ENCODE results near the gene ARHGAP4. TPM values are rescaled to one million over a fixed set of nuclear protein-coding genes. Genes with fewer than 3 reads are reported as not detected.

ARHGAP4 gene
- total and polyA plus RNA-seq, 8 donors: 21.9 to 96.2 (median 26.3) TPM

GRCh38 chrX:153866302-153867019, 59.6 kb downstream of the ARHGAP4 start:
- Histone ChIP-seq H3K27ac (no peak overlapping the region), H3K4me1 (no peaks in the 10 kb centered on the region), H3K4me3 (no peak overlapping the region), H3K36me3 (no peaks in the 10 kb centered on the region), H3K27me3 (peaks cover 0 to 36% of the 10 kb centered on the region in 2 donors), H3K9me3 (no peaks in the 10 kb centered on the region)
- no peak for ATAC-seq
- TF ChIP-seq CTCF (IDR thresholded peaks at IDR 0.05): no peak
- intact Hi-C loops (cut with DNase I): no loop called here
- no peak for DNase-seq

GRCh38 chrX:153865685-153866084, 60.4 kb downstream of the ARHGAP4 start:
- peaks cover 0 to 31% of the 10 kb centered on the region in 2 donors for H3K27me3 ChIP-seq
- no peaks in the 10 kb centered on the region for H3K9me3 ChIP-seq
- no peaks in the 10 kb centered on the region for H3K36me3 ChIP-seq
- H3K4me1 ChIP-seq: no peaks in the 10 kb centered on the region
- no peak for DNase-seq
- no peak overlapping the region for H3K4me3 ChIP-seq
- no peak for ATAC-seq
- H3K27ac ChIP-seq: no peak overlapping the region
- no peak for TF ChIP-seq CTCF (IDR thresholded peaks at IDR 0.05)
- intact Hi-C loops (cut with DNase I): no loop called here

GRCh38 chrX:153865321-153865580, 60.8 kb downstream of the ARHGAP4 start:
- no peak for TF ChIP-seq CTCF (IDR thresholded peaks at IDR 0.05)
- H3K4me3 ChIP-seq: no peak overlapping the region
- intact Hi-C loops (cut with DNase I): no loop called here
- peaks cover 0 to 27% of the 10 kb centered on the region in 2 donors for H3K27me3 ChIP-seq
- ATAC-seq (no peak), DNase-seq (no peak)
- H3K36me3 ChIP-seq: no peaks in the 10 kb centered on the region
- no peaks in the 10 kb centered on the region for H3K9me3 ChIP-seq
- H3K4me1 ChIP-seq: no peaks in the 10 kb centered on the region
- no peak overlapping the region for H3K27ac ChIP-seq

- Histone ChIP-seq H3K4me3 (no peak overlapping the region), H3K27me3 (peaks cover 0 to 22% of the 10 kb centered on the region in 2 donors), H3K9me3 (no peaks in the 10 kb centered on the region), H3K4me1 (no peaks in the 10 kb centered on the region), H3K27ac (no peak overlapping the region), H3K36me3 (no peaks in the 10 kb centered on the region)
- TF ChIP-seq CTCF (IDR thresholded peaks at IDR 0.05): no peak
- intact Hi-C loops (cut with DNase I): no loop called here
- ATAC-seq (no peak), DNase-seq (no peak)
Observed at GRCh38 chrX:153864561-153865320, 61.3 kb downstream of the ARHGAP4 start.

GRCh38 chrX:153864101-153864500, 62.0 kb downstream of the ARHGAP4 start:
- H3K4me3 ChIP-seq: no peak overlapping the region
- H3K27ac ChIP-seq: no peak overlapping the region
- no peaks in the 10 kb centered on the region for H3K9me3 ChIP-seq
- H3K36me3 ChIP-seq: no peaks in the 10 kb centered on the region
- intact Hi-C loops (cut with DNase I): no loop called here
- H3K27me3 ChIP-seq: peaks cover 0 to 21% of the 10 kb centered on the region in 2 donors
- ATAC-seq (no peak), DNase-seq (no peak)
- no peak for TF ChIP-seq CTCF (IDR thresholded peaks at IDR 0.05)
- H3K4me1 ChIP-seq: no peaks in the 10 kb centered on the region

Measured in left lung (tissue), 10 donors.